Occipital lobe (tissue), 2 donors: ENCODE measurements around the gene EZR. TPM values are rescaled to one million over a fixed set of nuclear protein-coding genes. Genes with fewer than 3 reads are reported as not detected.

Source experiments
- DNase-seq: peaks from one replicate; lab custom pipeline; 2025; lab: John Stamatoyannopoulos, UW
- total RNA-seq: library from RNA; depleted of rRNA; stranded (reverse); fragments of >200 nt; gene quantifications from one replicate; pipeline ENCODE4 v1.2.3, GENCODE V29; 2014

Gene EZR
- total RNA-seq, 1 donor from 2014 or later, result 162 TPM

- DNase-seq, result no peak
These were observed 41.7 kb downstream of the EZR start for GRCh38 chr6:158777510-158777909.

GRCh38 chr6:158776737-158777136 lies 42.4 kb downstream of the EZR start:
- DNase-seq, result no peak

GRCh38 chr6:158775832-158776231 lies 43.3 kb downstream of the EZR start:
- DNase-seq, result no peak

GRCh38 chr6:158774717-158775449 lies 44.3 kb downstream of the EZR start:
- DNase-seq, result no peak

GRCh38 chr6:158773581-158774449 lies 45.4 kb downstream of the EZR start:
- DNase-seq, result no peak

- no peak for DNase-seq
These were observed 46.3 kb downstream of the EZR start for GRCh38 chr6:158772851-158773371.

- DNase-seq, result no peak
These were observed 47.0 kb downstream of the EZR start for GRCh38 chr6:158772172-158772571.

- no peak for DNase-seq
These were observed 47.6 kb downstream of the EZR start for GRCh38 chr6:158771399-158772152.

- no peak for DNase-seq
These were observed 48.4 kb downstream of the EZR start for GRCh38 chr6:158770533-158771330.

GRCh38 chr6:158769771-158770432 lies 49.3 kb downstream of the EZR start:
- peak; percentile 21 for DNase-seq

GRCh38 chr6:158769234-158769770 lies 49.9 kb downstream of the EZR start:
- DNase-seq, result no peak

GRCh38 chr6:158768436-158768835 lies 50.7 kb downstream of the EZR start:
- no peak for DNase-seq

GRCh38 chr6:158767709-158768108 lies 51.5 kb downstream of the EZR start:
- no peak for DNase-seq

- DNase-seq, result no peak
These were observed 52.3 kb downstream of the EZR start for GRCh38 chr6:158766621-158767455.

- DNase-seq, result no peak
These were observed 53.6 kb downstream of the EZR start for GRCh38 chr6:158765499-158766068.

GRCh38 chr6:158764926-158765325 lies 54.2 kb downstream of the EZR start:
- no peak for DNase-seq

GRCh38 chr6:158764183-158764849 lies 54.9 kb downstream of the EZR start:
- DNase-seq, result no peak
